NCI-H524 (cell line): ENCODE data around the gene UPK3A.
"Not testable (repeated sequence)": the region's sequence is repeated elsewhere in the genome, so short reads cannot be mapped to it uniquely, and the experiment has no call there.

Source experiments
- DNase-seq, 2 experiments: peaks; one replicate each; lab custom pipeline; 2025; lab: John Stamatoyannopoulos, UW

Gene UPK3A

DNA sequence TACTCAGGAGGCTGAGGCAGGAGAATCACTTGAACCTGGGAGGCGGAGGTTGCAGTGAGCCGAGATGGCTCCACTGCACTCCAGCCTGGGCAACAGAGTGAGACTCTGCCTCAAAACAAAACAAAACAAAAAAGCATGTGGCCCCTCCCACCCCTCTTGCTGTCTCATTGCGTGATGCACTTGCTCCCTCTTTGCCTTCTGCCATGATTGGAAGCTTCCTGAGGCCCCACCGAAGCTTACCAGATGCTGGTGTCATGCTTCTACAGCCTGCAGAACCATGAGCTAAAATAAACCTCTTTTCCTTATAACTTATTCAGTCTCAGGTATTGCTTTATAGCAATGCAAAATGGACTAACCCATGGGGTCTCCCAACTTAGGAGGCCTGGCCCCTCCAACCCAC, 26.8 kb upstream of the UPK3A start:
- not testable (repeated sequence) for DNase-seq

DNA sequence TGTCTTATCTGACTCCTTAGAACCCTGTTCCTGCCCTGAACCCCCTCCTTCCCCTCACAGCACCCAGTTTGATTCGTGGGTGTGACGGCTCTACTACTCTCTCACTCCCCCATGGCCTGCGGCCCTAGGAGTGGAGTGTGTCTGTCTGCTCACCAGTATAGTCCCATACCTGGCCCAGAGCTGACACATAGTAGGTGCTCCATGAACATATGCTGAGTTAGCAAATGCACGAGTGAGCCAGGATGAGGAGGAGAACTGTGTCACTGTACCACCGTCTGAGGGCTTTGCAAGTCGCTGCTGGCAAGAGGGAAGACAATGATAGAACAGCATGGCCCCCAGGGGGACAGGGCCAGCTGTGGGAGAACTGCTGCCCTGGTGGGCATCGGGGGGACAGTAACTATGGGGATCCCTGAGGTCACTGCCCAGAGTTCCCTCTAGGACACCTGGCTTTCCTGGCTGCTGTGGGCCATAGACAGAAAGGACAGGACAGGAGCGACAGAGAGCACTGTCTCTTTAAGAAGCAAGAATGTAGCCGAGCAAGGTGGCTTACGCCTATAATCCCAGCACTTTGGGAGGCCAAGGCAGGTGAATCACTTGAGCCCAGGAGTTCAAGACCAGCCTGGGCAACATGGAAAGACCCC, 24.9 kb upstream of the UPK3A start:
- no peak for DNase-seq

DNA sequence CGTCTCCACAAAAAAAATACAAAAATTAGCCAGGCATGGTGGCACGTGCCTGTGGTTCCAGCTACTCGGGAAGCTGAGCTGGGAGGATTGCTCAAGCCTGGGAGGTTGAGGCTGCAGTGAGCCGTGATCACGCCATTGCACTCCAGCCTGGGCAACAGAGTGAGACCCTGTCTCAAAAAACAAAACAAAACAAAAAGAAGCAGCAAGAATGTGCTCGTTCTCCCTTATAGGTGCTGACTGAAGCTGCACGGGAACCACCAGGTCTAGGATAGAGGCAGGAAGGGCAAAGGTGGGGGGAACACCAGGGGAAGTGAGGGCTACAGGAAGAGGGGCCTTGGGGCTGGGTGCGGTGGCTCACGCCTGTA, 24.4 kb upstream of the UPK3A start:
- not testable (repeated sequence) for DNase-seq

DNA sequence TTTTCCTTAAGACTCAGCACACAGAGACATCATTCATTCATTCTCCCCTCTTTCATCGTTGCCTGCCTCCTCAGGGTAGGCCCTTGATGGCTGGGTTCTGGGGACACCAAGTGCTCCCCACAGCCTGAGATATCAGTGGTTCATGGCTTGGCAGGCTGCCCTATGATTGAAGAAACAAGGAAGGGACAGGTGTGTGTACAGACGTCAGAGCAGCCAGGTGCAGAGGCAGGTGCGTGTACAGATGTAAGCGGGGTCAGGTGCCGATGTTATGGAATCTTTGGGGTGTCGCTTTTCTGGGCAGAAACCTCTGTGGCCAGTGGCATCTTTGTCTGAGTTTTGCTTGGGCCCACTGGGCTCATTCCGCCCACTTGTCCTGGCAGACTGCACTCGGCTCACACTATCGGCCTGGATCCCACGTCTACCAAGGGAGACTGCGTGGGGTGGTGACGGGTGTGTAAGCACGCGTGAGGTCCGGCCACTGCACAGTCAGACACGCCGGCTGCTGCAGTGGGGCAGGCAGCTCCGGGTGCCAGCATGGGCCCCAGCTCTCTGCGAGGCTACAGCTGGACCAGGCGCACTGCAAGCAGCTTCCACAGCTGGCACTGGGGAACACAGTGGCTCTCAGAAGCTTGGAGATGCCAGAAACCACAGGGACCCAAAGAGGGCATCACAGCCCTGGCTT, 23.2 kb upstream of the UPK3A start:
- DNase-seq = no peak

DNA sequence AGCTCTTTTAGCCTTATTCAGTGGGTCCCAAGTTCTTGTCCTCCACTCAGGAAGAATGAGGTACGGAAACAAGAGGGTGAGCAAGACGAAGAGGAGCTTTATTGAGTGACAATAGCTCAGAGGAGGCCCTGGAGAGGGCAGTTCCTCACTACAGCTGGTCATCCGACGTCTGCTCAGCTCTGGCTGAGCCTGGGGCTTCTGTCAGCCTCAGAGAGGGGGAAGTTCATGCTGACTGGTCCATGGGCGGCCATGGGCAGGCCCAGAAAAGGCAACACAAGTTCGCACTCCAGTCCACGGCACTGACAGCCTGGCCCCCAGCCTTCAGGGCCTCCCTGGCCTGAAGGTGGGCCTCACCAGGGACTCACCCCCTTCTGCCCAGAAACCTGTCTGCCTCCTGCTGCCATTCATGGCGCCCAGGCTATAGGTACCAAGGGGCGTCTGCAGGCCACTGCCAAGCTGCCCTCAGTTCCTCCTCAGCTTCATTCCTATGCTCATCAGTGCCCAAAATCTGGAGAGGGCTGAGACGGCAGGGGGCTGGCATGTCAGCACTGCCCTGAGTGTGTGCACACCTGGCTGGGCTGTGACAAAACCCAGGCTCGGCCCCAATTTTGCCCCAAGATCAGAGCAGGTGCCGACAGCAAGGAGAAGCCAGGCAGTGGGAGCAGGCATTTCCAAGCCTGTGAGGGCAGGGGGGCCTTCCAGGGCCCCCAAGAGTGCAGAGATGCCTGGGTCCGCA, 22.4 kb upstream of the UPK3A start:
- peak in 1 of 2 experiments; percentile 19 for DNase-seq

DNA sequence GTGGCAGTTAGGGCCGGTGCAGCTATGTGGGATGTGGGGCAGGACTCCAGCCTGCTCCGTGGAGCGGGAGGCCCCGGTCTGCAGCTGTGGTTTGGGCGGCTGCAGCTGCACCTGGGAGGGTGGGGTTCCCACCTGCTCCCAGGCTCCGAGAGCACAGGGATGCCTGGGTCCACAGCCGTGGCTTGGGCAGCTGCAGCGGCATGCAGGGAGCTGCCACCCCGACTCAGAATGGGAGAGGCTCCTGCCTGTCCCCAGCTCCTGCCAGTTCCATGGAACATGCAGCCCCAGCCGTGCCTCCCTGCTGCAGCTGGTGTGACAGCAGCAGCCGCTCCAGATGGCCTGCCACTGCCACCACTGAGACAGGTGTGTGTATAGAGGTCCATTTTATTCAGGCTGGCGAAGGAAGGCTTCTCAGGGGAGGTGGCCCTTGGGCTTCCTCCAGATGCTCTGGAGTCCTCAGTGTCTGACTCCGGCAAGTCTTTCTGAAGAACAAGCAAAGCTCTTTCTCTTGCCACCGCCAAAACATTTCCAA, 21.8 kb upstream of the UPK3A start:
- DNase-seq = peak; percentile 79 to 91

DNA sequence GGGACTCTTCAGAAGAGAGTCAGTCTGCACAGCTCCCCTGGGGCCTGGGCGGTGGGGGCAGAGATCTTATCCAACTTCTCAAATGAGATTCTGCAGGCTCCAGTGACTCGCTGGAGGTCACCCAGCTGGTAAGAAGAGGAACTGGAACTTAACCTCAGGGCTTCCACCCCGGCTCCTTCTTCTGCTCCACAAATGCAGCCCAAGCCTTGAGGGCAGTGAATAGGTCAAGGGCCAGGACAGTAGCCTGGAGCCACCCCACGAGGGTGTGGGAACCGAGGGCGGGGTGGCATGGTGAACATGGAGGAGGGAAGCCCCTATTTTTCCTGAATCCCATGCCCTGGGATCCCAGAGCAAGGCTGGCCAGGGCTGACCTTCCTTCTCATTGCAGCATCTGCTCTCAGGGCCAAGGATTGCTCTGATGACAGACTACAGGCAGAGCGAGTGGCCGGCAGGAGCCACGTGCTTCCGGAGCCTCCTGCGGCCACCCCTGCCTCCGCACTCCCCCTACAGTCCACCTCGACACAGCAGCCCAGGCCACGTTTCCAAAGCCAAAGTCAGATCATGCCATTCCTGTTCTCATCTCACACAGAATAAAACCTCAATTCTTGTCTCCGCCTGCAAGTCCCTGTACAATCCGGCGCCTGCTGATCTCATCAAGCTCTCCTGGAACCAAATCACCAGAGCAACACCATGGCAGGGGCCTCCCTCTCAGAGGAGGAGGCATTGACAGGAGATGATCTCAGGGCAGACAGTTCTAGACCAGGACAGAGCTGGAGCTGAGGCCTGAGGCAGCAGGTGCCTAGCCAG, 21.1 kb upstream of the UPK3A start:
- DNase-seq = peak; percentile 75 to 78

DNA sequence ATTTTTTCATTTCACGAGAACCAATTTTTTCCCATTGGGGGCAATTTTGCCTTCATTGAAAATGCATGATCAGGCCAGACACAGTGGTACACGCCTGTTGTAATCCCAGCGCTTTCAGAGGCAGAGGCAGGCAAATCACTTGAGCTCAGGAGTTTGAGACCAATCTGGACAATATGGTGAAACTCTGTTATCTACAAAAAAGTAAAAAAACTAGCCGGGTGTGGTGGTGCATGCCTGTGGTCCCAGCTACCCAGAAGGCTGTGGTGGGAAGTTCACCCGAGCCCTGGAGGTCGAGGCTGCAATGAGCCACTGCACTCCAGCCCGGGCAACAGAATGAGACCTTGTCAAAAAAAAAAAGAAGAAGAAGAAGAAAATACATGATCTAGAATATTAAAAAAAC, 19.2 kb upstream of the UPK3A start:
- DNase-seq = no peak

DNA sequence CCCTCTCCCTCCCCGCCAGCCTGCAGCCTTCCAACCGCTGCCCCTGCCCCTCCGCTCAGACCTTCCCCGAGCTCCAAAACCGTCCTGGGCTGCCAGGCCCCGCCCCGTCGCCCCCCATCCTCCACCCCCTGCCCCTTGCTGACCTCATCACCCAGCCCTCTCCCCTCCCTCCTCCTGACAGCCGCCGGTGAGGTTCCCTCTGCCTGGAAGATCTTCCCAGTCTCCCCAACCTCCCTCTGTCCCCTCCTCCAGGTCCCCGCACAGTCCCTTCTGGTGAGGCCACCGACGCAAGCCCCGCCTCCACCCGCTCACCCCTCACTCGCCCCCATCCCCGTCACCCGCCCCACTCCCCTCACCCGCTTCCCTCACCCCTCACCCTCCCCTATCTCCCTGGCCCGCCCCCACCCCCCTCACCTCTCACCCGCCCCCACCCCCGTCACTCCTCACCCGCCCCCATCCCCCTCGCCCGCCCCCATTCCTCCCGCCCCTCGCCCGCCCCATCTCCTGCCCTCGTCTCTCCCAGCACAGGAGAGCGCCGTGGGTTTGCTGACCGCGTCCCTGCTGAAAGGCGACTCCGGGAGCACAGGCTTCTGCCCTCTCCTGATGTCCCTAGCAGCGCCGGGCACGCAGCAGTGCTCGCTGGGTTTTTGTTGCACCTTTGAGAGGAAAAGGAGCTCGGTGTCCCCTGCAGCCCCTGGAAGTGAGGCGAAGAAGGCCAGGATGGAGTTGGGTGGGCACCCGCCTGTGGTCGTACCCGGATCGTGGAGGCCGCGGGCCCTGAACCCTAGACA, 16.4 kb upstream of the UPK3A start:
- DNase-seq = peak in 1 of 2 experiments; percentile 68

DNA sequence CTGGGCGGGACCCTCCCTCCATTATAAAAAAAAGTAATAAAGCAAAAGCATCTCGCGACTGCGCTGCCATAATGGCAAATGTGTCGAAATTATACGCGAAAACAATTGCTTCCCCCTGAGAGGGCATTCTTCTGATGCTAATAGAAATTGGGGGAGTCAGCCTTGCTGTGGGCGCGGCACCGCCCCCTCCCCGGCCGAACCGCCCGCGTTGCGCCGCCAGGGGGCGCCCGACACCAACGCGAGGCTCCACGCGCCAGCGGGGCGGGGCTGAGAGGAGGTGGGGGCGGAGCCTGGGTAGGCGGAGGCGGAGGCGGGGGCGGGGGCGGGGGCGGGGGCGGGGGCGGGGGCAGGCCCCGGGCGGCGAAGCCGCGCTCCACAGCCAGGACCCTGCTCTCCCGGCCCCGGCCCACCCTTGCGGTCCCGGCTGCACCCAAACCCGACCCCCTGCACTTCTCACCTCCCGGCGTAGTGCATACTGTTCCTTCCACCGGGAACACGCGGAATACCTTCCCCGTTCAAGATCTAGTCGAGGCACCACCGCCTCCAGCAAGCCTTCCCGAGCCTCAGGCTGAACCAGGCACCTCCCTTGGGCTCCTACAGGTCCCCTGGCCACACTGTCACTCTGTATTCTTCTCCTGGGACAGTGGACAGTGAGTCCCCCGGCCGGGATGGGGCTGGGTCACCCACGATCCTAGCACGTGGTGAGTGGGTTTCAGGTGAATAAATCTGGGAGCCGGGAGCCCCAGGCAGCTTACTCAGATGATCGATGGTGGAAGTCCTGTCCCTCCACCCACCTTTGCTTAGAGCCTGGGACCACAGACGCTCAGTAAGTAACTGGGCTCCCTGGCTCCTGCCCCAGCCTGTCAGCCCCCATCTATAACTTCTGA, 15.5 kb upstream of the UPK3A start:
- peak in 1 of 2 experiments; percentile 73 for DNase-seq

DNA sequence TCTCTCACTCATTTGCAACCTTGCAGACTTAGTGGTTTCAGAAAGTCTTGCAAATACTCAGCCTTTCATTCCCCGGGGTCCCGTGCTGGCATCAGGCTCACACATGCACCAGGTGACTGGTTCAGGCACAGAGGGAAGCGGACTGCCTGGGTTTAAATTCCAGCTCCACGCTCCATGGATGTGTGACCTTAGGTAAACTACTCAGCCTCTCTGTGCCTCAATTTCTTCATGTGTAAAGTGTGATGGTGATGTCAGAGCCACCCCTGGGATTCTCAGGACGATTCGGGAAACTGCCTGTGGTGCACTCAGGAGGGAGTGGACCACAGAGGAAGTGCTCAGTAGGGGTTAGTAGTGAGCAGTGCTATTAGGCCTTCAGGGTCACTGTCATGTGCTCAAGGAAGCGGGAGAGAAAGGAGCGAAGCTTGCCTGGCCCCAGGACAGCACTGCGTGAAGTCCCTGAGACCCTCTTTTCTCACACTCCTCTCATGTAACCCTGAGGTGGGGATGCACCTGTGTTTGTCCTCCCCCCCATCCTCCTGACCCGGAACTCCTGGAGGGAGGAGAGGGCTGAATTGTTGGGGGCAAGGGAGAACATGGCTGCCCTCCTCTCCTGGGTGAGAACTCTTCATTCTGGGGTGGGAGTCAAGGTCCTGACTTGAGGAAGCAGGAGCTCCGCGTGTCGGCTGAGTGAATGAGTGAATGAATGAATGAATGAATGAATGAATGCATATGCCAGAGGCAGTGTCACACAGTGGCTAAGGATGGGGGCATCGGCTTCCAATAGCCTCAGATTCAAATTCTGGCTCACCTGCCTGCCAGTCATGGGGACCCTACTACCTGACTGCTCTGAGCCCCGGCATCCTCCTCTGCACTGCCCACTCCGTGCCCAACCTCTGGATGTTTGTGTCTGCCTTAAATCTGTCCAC, 14.4 kb upstream of the UPK3A start:
- no peak for DNase-seq

DNA sequence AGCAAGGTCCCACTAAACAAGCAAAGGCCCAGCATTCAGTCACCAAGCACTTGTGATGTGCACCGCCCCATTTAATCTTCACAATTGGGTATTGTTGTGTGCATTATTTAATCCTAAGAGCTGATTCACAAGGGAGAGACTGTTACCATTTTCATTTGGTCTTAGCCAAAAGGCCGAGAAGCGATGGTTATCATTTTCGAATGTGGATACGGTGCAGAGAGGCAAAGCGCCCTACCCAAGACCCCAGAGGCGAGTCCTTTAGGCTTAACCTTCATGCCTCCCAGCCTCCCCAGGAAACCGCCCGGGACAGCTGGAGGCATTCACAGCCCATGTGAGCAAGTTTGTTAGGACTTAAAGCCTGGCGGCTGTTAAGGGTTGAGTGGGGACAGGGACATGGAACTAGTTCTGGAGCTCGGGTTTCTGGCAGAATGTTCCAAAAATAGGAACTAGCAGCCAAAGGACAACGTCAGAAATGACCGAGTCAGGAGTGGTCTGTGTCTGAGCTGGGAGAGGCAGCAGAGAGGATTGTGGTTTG, 13.0 kb upstream of the UPK3A start:
- DNase-seq = no peak

DNA sequence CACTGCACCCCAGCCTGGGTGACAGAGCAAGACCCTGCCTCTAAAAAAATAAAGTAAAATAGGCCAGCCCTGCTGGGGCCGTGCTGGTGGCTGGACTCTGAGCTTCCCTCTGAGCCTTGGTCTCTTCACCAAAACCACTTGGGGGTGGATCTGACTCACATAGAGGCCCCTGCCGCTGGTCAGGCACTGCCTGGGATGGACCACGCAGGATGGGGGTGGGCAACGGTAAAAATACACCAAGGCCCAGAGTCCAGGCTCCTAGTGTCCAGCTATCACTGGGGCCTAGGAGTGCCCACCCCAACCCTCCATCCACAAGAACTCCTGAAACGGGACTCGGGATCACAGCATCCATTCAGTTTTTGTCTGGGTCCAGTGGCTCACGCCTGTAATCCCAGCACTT, 12.3 kb upstream of the UPK3A start:
- no peak for DNase-seq

DNA sequence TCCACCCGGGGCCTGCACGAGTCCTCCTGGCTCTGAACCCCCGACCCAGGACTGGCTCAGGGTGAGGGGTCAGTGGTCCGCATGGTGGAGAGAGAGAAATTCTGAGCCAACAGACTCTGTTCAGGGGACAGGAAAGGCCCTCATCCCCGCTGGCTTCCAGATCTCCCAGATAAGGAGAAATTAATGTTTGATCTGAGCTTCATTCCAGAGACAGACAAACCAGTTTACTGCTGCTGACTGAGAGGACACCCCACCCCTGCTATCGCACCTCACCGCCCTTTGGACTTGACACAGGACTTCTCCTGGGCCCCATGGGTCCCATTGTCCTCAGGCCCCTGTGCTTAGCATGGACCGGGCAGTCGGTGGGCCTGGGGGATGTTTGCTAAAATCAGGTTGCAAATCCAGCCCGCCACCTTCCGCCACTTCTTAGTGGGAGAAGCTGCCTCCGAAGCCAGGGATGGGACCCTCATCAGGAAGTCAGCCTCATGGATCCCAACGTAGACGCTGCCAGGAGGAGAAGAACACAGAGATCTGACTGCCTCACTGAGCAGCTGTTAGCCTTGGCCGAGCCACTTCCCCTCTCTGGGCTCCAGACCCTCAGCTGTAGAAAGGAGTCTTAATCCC, 11.2 kb upstream of the UPK3A start:
- DNase-seq = no peak

DNA sequence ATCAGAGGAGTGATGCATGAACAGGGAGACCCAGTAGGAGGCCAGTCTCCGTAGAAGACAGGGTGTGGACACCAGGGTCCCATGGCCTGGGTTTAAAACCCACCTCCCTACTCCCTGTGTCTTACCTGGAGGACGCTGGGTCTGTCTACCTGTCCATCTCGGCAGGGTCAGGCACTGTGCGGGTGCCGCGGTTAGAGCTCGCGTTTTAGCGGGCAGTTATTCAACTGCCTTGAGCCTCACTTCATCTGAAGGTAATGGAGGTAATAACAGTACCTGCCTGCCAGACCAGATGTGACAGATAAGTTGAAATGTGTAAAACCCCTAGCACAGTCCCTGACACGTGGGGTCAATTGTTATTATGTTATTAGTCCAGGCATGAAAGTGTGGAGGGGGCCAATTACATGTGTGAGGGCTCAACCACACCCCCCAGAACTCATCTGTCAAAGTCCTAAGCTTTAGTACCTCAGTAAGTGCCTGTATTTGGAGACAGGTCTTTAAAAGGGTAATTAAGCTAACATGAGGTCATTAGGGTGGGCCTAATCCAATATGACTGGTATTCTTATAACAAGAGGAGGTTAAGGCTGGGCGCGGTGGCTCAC, 8.1 kb upstream of the UPK3A start:
- DNase-seq = no peak

DNA sequence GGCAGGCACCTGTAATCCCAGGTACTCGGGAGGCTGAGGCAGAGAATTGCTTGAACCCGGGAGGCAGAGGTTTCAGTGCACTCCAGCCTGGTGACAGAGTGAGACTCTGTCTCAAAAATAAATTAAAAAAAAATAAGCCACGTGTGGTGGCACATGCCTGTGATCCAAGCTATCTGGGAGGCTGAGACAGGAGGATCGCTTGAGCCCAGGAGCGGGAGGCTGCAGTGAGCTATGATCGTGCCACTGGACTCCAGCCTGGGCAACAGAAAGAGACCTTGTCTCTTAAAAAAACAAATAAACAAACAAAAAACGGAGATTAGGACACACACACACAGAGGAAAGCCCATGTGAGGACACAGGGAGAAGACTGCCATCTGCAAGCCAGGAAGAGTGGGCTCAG, 7.0 kb upstream of the UPK3A start:
- not testable (repeated sequence) for DNase-seq

DNA sequence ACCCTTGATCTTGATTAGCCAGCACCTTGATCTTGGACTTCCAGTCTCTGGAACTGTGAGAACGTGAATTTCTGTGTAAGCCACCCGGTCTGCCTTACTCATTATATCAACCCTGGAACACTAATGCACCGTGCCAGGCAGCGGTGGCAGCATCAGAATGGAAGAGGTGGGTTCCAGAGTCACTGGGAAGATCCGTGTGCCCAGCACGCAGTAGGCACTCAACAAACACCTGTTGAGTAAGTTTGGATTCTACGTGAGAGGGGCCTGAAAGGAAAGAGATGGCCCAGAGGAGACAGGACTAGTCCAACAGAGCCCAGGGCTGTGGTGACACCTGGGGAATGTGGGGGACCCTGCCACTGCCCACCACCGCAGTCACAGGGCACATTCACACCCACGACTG, 6.6 kb upstream of the UPK3A start:
- DNase-seq = no peak

DNA sequence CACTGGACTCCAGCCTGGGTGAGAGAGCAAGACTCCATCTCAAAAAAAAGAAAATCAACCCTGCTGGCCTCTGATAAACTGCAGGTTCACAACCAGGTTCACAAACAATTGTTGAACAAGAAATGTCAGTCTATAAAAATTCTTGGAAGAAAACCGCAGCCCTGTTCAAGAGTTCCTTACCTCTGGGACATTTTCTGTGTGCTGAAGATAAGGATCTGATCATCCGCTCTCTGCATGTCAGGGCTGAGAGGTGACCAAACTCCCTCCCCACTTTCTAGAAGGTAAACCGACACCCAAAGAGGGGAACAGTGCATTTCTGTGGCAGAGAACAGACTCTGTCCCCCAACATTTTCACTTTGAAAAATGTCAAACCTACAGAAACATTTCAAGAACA, 4.2 kb upstream of the UPK3A start:
- no peak for DNase-seq
